HG02642 (cell line): ENCODE results near the gene TMC3.
"Not testable (repeated sequence)": the region's sequence is repeated elsewhere in the genome, so short reads cannot be mapped to it uniquely, and the experiment has no call there.

Source experiments
- ATAC-seq: cut with Tn5 transposase; IDR thresholded peaks from one replicate; pipeline ENCODE4 v1.9.1; 2021; ENCODE audit warnings: mild to moderate bottlenecking; ENCODE audit not compliant: unreplicated experiment, poor library complexity

TMC3 gene

GRCh38 chr15:81373775-81374395, at the start of gene TMC3:
TMC3 (minus strand) TSS chr15:81374213; CDS start chr15:81374077, 136 bp downstream.
- ATAC-seq, result no peak

- ATAC-seq, result no peak
Observed at GRCh38 chr15:81421461-81421860, 47.4 kb upstream of the TMC3 start.

GRCh38 chr15:81419332-81419943, 45.4 kb upstream of the TMC3 start:
- ATAC-seq, result no peak

DNA sequence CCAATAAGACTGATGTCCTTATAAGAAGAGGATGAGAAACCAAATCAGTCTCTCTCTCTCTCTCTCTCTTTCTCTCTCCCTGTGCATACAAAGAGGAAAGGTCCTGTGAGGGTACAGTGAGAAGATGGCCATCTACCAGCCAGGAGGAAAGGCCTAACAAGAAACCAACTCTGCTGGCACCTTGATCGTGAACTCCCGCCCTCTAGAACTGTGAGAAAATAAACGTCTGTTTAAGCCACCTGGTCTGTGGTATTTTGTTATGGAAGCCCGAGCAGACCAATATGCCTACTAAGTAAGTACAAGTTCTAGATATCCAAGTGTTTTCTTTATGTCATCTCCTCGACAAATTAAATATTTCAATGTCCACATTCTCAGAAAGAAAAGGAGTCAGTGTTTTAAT, 44.9 kb upstream of the TMC3 start:
- no peak for ATAC-seq

GRCh38 chr15:81418444-81418843, 44.4 kb upstream of the TMC3 start:
- no peak for ATAC-seq

DNA sequence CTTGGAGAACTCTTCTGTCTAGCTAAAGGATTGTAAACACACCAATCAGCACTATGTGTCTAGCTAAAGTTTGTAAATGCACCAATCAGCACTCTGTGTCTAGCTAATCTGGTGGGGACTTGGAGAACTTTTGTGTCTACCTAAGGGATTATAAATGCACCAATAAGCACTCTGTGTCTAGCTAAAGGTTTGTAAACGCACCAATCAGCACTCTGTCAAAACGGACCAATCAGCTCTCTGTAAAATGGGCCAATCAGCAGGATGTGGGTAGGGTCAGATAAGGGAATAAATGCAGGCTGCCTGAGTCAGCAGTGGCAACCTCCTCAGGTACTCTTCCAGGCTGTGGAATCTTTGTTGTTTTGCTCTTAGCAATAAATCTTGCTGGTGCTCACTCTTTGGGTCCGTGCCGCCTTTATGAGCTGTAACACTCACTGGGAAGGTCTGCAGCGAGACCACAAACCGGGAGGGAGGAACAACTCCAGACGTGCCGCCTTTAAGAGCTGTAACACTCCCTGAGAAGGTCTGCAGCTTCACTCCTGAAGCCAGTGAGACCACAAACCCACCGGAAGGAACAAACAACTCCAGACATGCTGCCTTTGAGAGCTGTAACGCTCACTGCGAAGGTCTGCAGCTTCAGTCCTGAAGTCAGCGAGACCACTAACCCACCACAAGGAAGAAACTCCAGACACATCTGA, 40.4 kb upstream of the TMC3 start:
- ATAC-seq, result not testable (repeated sequence)

DNA sequence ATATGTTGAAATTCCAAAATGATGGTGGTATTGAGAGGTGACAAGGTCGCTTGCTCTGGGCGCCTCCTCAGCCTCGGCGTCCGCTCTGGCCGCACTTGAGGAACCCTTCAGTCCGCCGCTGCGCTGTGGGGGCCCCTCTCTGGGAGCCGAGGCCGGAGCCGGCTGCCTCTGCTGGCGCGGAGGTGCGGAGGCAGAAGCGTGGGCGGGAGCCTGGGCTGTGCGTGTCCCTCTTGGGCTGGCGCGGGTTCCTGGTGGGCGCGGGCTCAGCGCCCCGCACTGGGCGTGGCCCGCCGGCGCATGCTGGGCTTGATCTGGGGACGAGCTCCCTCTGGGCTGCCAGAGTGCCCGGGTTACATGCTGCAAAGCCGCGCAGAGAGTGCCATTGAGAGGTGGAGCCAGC, 39.8 kb upstream of the TMC3 start:
- ATAC-seq, result no peak

- no peak for ATAC-seq
Observed at GRCh38 chr15:81411969-81412633, 38.1 kb upstream of the TMC3 start.

DNA sequence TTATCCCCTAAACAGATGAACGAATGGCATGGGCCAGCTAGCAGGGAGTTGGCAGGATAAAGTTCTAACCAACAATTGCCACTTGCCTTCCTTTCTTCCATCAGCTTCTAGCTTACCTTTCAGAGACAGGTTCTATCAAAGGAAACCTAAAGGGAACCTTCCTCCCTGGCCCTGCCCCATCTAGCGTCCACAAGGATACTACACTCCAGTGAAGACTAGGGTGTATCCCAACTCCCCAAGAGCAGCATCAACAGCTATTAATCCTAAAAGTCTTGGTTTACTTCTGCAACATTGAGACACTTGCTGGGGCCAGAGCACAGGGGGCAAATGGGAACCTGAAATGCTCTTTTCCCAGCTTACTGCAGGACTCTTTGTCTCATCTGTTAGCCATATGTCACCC, 37.0 kb upstream of the TMC3 start:
- ATAC-seq, result no peak

GRCh38 chr15:81410318-81410753, 36.3 kb upstream of the TMC3 start:
- no peak for ATAC-seq

DNA sequence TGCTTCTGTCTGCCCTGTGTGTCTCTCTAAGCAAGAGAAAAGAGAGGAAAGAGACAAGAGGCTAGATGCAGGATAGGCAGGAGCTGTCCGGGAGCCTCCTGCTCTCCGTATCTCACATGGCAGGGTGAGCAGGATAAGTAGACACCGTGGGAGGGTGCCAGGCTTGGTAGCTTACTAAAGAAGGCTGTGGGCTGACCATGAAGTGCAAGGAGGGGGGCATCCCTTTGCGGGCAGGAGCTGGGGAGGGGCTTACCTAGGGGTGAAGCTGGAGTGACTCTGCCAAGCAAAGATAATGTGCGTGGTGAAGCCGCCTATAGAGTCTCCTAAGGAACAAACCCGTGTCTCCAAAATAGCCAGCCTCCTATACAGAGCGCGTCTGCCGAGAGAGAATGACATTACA, 33.7 kb upstream of the TMC3 start:
- no peak for ATAC-seq

GRCh38 chr15:81407176-81407575, 33.2 kb upstream of the TMC3 start:
- ATAC-seq, result no peak

- ATAC-seq, result no peak
Observed at GRCh38 chr15:81400640-81401236, 26.7 kb upstream of the TMC3 start.

- ATAC-seq, result no peak
Observed at GRCh38 chr15:81398910-81399551, 25.0 kb upstream of the TMC3 start.

DNA sequence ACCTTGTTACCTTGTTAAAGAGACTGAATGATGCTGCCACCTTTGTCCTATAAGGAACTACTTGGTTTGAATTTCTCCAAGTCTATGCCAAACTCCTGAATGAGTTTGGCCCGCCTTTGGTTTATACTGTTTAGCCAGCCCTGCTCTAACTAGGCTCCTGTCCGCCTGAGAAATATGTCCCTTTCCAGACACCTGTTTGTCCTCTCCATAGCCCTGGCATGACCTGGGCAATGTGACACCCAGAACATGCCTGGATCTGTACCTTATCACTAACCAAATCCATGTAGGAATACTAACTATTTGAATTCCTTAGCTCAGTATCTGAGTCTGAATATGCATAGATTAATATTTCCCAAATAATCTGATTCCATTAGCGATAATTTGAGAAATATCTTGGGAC, 24.4 kb upstream of the TMC3 start:
- no peak for ATAC-seq

GRCh38 chr15:81394603-81395002, 20.6 kb upstream of the TMC3 start:
- ATAC-seq, result no peak

DNA sequence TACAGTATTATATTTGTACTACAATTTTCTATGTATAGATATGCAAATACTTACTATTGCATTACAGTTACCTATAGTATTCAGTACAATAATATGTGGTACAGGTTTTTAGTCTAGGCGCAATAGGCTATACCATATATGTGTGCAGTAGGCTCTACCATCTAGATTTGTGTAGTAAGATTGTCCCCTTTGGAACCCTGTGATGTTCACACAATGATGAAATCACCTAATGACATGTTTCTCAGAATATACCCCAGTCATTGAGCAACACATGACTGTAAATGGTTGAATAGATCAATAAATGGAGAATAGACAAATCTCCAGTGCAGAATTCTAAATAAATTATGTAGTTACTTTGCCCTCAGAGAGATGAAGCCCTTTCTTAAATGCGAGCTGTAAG, 17.6 kb upstream of the TMC3 start:
- no peak for ATAC-seq

- ATAC-seq, result no peak
Observed at GRCh38 chr15:81388436-81388770, 14.4 kb upstream of the TMC3 start.

- ATAC-seq, result no peak
Observed at GRCh38 chr15:81387621-81388435, 13.8 kb upstream of the TMC3 start.

DNA sequence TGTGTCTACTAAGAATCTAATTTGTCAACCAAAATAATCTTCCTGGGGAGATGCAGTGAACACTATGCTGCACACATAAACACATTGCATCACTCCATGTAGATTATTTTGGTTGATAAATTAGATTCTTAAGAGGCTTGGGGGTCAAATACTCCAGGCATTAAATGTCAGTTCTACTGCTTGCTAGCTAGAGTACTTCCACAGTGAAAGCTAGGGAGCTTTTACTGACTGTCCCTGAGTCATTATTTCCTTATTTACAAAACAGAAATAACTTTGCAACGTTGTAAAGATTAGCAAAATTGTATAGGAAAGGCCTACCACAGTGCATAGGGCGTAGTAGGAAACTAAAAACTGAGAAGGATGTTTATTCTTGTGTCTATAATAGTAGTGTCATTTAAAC, 12.9 kb upstream of the TMC3 start:
- ATAC-seq, result no peak
